Measurements from ENCODE around the gene ME3.

DNA sequence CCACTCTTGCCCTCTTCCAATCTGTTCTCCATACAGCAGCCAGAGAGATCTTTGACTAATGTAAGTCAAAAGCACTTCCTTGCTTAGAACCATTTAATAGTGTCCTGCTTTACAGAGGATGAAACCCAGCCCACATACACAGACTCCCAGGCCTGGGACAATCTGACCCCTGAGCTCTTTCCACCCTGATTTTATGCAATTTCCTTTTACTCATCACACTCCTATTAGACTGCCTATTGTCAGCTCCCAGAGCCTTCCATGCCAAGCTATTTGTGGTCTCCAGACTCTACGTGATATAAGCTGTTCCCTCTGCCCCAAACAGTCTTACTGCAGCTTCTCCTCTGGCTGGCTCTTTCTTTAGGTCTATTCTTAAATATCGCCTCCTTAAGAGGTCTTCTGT, 28.1 kb downstream of the ME3 start:
- TF ChIP-seq JUND (IDR thresholded peaks at IDR 0.05), result no peak
- TF ChIP-seq, protein P1, sequence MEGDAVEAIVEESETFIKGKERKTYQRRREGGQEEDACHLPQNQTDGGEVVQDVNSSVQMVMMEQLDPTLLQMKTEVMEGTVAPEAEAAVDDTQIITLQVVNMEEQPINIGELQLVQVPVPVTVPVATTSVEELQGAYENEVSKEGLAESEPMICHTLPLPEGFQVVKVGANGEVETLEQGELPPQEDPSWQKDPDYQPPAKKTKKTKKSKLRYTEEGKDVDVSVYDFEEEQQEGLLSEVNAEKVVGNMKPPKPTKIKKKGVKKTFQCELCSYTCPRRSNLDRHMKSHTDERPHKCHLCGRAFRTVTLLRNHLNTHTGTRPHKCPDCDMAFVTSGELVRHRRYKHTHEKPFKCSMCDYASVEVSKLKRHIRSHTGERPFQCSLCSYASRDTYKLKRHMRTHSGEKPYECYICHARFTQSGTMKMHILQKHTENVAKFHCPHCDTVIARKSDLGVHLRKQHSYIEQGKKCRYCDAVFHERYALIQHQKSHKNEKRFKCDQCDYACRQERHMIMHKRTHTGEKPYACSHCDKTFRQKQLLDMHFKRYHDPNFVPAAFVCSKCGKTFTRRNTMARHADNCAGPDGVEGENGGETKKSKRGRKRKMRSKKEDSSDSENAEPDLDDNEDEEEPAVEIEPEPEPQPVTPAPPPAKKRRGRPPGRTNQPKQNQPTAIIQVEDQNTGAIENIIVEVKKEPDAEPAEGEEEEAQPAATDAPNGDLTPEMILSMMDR (IDR thresholded peaks at IDR 0.05; ENCODE audit: low read depth, low read length, missing input control), result no peak
- TF ChIP-seq YY1 (IDR thresholded peaks at IDR 0.05), result no peak
- TF ChIP-seq, protein P2, sequence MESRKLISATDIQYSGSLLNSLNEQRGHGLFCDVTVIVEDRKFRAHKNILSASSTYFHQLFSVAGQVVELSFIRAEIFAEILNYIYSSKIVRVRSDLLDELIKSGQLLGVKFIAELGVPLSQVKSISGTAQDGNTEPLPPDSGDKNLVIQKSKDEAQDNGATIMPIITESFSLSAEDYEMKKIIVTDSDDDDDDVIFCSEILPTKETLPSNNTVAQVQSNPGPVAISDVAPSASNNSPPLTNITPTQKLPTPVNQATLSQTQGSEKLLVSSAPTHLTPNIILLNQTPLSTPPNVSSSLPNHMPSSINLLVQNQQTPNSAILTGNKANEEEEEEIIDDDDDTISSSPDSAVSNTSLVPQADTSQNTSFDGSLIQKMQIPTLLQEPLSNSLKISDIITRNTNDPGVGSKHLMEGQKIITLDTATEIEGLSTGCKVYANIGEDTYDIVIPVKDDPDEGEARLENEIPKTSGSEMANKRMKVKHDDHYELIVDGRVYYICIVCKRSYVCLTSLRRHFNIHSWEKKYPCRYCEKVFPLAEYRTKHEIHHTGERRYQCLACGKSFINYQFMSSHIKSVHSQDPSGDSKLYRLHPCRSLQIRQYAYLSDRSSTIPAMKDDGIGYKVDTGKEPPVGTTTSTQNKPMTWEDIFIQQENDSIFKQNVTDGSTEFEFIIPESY (IDR thresholded peaks at IDR 0.05), result no peak
- no peak for TF ChIP-seq RAD21 (IDR thresholded peaks at IDR 0.05)

Measured in liver (tissue), 3 donors.